Measurements from ENCODE around the gene TMEM141.
"Not testable (repeated sequence)": the region's sequence is repeated elsewhere in the genome, so short reads cannot be mapped to it uniquely, and the experiment has no call there.

TMEM141 gene

GRCh38 chr9:136820971-136821825, 30.1 kb downstream of the TMEM141 start:
- DNase-seq, result no peak

- DNase-seq, result no peak
These were observed 30.8 kb downstream of the TMEM141 start for GRCh38 chr9:136821826-136822544.

- DNase-seq, result no peak
These were observed 32.2 kb downstream of the TMEM141 start for GRCh38 chr9:136823136-136824046.

- no peak for DNase-seq
These were observed 33.5 kb downstream of the TMEM141 start for GRCh38 chr9:136824496-136825225.

- DNase-seq, result no peak
These were observed 34.4 kb downstream of the TMEM141 start for GRCh38 chr9:136825295-136826187.

- DNase-seq, result no peak
These were observed 35.0 kb downstream of the TMEM141 start for GRCh38 chr9:136826188-136826541.

- no peak for DNase-seq
These were observed 35.8 kb downstream of the TMEM141 start for GRCh38 chr9:136826703-136827582.

GRCh38 chr9:136827794-136828473, 36.8 kb downstream of the TMEM141 start:
- no peak for DNase-seq

GRCh38 chr9:136828474-136829140, 37.5 kb downstream of the TMEM141 start:
- DNase-seq, result no peak

- DNase-seq, result no peak
These were observed 38.3 kb downstream of the TMEM141 start for GRCh38 chr9:136829412-136829811.

GRCh38 chr9:136829981-136830885, 39.1 kb downstream of the TMEM141 start:
- no peak for DNase-seq

- DNase-seq, result no peak
These were observed 40.0 kb downstream of the TMEM141 start for GRCh38 chr9:136831002-136831719.

GRCh38 chr9:136831720-136832104, 40.6 kb downstream of the TMEM141 start:
- no peak for DNase-seq

- DNase-seq, result no peak
These were observed 41.4 kb downstream of the TMEM141 start for GRCh38 chr9:136832581-136832980.

- DNase-seq, result not testable (repeated sequence)
These were observed 42.4 kb downstream of the TMEM141 start for GRCh38 chr9:136833381-136834048.

- no peak for DNase-seq
These were observed 44.2 kb downstream of the TMEM141 start for GRCh38 chr9:136835162-136835931.

Data from CD4-positive, alpha-beta T cell treated with Interleukin-15 for 1 hour (primary cell).